H9 (cell line): ENCODE measurements around the gene ILDR2. TPM values are rescaled to one million over a fixed set of nuclear protein-coding genes. Genes with fewer than 3 reads are reported as not detected.

Experiments
- DNase-seq: peaks from one replicate; pipeline ENCODE4 v3.0.0-alpha.2; 2017
- H2AFZ ChIP-seq: one replicate; pipeline ENCODE4 v1.6.1; 2013; ENCODE audit warnings: mild to moderate bottlenecking, low read length, control low read depth, moderate library complexity
- H2AK5ac ChIP-seq: 2 replicates; pipeline ENCODE4 v1.6.1; 2013; ENCODE audit warnings: low read length, control low read depth, mixed read lengths; ENCODE audit not compliant: insufficient read length
- H2BK120ac ChIP-seq: one replicate; pipeline ENCODE4 v1.6.1; 2013; ENCODE audit warnings: low read depth, mild to moderate bottlenecking, low read length, control low read depth, inconsistent platforms; ENCODE audit not compliant: poor library complexity, severe bottlenecking
- H2BK12ac ChIP-seq: 2 replicates; pipeline ENCODE4 v1.6.1; 2013; ENCODE audit warnings: low read length, control low read depth, mixed read lengths, low read depth; ENCODE audit not compliant: insufficient read length
- H2BK15ac ChIP-seq: 2 replicates; pipeline ENCODE4 v1.6.1; 2013; ENCODE audit warnings: low read depth, low read length, control low read depth
- H2BK20ac ChIP-seq: one replicate; pipeline ENCODE4 v1.6.1; 2013; ENCODE audit warnings: low read depth, mild to moderate bottlenecking, low read length, control low read depth, inconsistent platforms; ENCODE audit not compliant: poor library complexity, severe bottlenecking
- H2BK5ac ChIP-seq: 2 replicates; pipeline ENCODE4 v1.6.1; 2013; ENCODE audit warnings: low read length, control low read depth, mixed read lengths; ENCODE audit not compliant: insufficient read length
- H3K14ac ChIP-seq: 2 replicates; pipeline ENCODE4 v1.6.1; 2013; ENCODE audit warnings: low read length, control low read depth; ENCODE audit not compliant: insufficient read depth
- H3K18ac ChIP-seq: 2 replicates; pipeline ENCODE4 v1.6.1; 2013; ENCODE audit warnings: low read depth, mild to moderate bottlenecking, mixed read lengths, low read length, control low read depth; ENCODE audit not compliant: insufficient read length
- H3K23ac ChIP-seq: 2 replicates; pipeline ENCODE4 v1.6.1; 2013; ENCODE audit warnings: low read length, control low read depth, mixed read lengths, low read depth; ENCODE audit not compliant: insufficient read length
- H3K23me2 ChIP-seq: 2 replicates; pipeline ENCODE4 v1.6.1; 2013; ENCODE audit warnings: low read depth, mild to moderate bottlenecking, mixed read lengths, low read length, control low read depth; ENCODE audit not compliant: insufficient read length, poor library complexity, severe bottlenecking
- H3K27ac ChIP-seq: 2 replicates; pipeline ENCODE4 v1.5.1; 2013; ENCODE audit warnings: low read length, control low read depth, mixed read lengths, low read depth; ENCODE audit not compliant: insufficient read length
- H3K27me3 ChIP-seq: 2 replicates; pipeline ENCODE4 v1.6.1; 2013; ENCODE audit warnings: low read length, control low read depth, inconsistent platforms; ENCODE audit not compliant: insufficient read depth
- H3K4ac ChIP-seq: 2 replicates; pipeline ENCODE4 v1.6.1; 2013; ENCODE audit warnings: low read depth, mild to moderate bottlenecking, control low read depth, inconsistent platforms, low read length, moderate library complexity
- H3K4me1 ChIP-seq: 2 replicates; pipeline ENCODE4 v1.6.1; 2013; ENCODE audit warnings: low read length, control low read depth, inconsistent platforms; ENCODE audit not compliant: insufficient read depth
- H3K4me2 ChIP-seq: 2 replicates; pipeline ENCODE4 v1.6.1; 2013; ENCODE audit warnings: low read length, control low read depth, mixed read lengths; ENCODE audit not compliant: insufficient read length, insufficient read depth
- H3K56ac ChIP-seq: 2 replicates; pipeline ENCODE4 v1.6.1; 2013; ENCODE audit warnings: low read depth, mild to moderate bottlenecking, mixed read lengths, low read length, control low read depth; ENCODE audit not compliant: insufficient read length
- H3K79me1 ChIP-seq: 2 replicates; pipeline ENCODE4 v1.6.1; 2013; ENCODE audit warnings: low read depth, mild to moderate bottlenecking, moderate library complexity, low read length, control low read depth, inconsistent platforms; ENCODE audit not compliant: insufficient read depth, poor library complexity, severe bottlenecking
- H3K79me2 ChIP-seq: 2 replicates; pipeline ENCODE4 v1.6.1; 2013; ENCODE audit warnings: low read length, control low read depth, inconsistent platforms; ENCODE audit not compliant: insufficient read depth
- H3K9ac ChIP-seq: 2 replicates; pipeline ENCODE4 v1.6.1; 2013; ENCODE audit warnings: low read length, control low read depth, mixed read lengths; ENCODE audit not compliant: insufficient read length; ENCODE audit errors: extremely low read depth
- H3K9me3 ChIP-seq: one replicate; pipeline ENCODE4 v1.6.1; 2013; ENCODE audit warnings: low read depth, low read length, inconsistent platforms; ENCODE audit not compliant: control insufficient read depth
- H3T11ph ChIP-seq: one replicate; pipeline ENCODE4 v1.6.1; 2013; ENCODE audit warnings: mild to moderate bottlenecking, low read length, control low read depth, inconsistent platforms
- H4K20me1 ChIP-seq: one replicate; pipeline ENCODE4 v1.6.1; 2013; ENCODE audit not compliant: control insufficient read depth, insufficient read length, insufficient read depth
- H4K5ac ChIP-seq: 2 replicates; pipeline ENCODE4 v1.6.1; 2013; ENCODE audit warnings: low read depth, mild to moderate bottlenecking, mixed read lengths, low read length, control low read depth; ENCODE audit not compliant: insufficient read length
- H4K8ac ChIP-seq: replicated peaks from 2 replicates; pipeline ENCODE4 v1.6.1; 2013; ENCODE audit warnings: low read length, control low read depth, mixed read lengths, low read depth; ENCODE audit not compliant: insufficient read length
- H4K91ac ChIP-seq: 2 replicates; pipeline ENCODE4 v1.6.1; 2013; ENCODE audit warnings: low read depth, mild to moderate bottlenecking, moderate library complexity, mixed read lengths, low read length, control low read depth; ENCODE audit not compliant: insufficient read length
- H3K27ac Mint-ChIP-seq, 3 experiments: 2 replicates in 2 of 3; 3 replicates in 1 of 3; pipeline ENCODE4 v1.8.0; 2020 to 2021; ENCODE audit warnings: mixed read lengths in 3 of 3, mild to moderate bottlenecking in 1 of 3, moderate library complexity in 1 of 3
- H3K27me3 Mint-ChIP-seq: 2 replicates; pipeline ENCODE4 v1.8.0; 2021; ENCODE audit warnings: low read depth, mild to moderate bottlenecking, moderate library complexity, mixed read lengths
- H3K36me3 Mint-ChIP-seq, 3 experiments: 2 replicates in 2 of 3; 3 replicates in 1 of 3; pipeline ENCODE4 v1.8.0; 2020 to 2021; ENCODE audit warnings: low read depth in 3 of 3, mixed read lengths in 3 of 3; ENCODE audit not compliant: insufficient read depth in 1 of 3
- H3K4me1 Mint-ChIP-seq, 2 experiments: 2 replicates each; pipeline ENCODE4 v1.8.0; 2020; ENCODE audit warnings: mixed read lengths in 2 of 2
- H3K4me3 Mint-ChIP-seq, 2 experiments: 2 replicates in 1 of 2; 3 replicates in 1 of 2; pipeline ENCODE4 v1.8.0; 2020 to 2021; ENCODE audit warnings: mild to moderate bottlenecking in 2 of 2, mixed read lengths in 2 of 2, moderate library complexity in 1 of 2
- H3K9me3 Mint-ChIP-seq, 2 experiments: 2 replicates in 1 of 2; 3 replicates in 1 of 2; pipeline ENCODE4 v1.8.0; 2020; ENCODE audit warnings: mild to moderate bottlenecking in 2 of 2, mixed read lengths in 2 of 2, moderate library complexity in 1 of 2
- CTCF ChIP-seq: fragments of 200-600 bp; sonication (generic); conservative IDR thresholded peaks from 3 replicates; pipeline ENCODE4 v1.8.0; 2021; ENCODE audit warnings: antibody characterized with exemption, mild to moderate bottlenecking
- WGBS: extraction: QIAGEN DNeasy Blood & Tissue Kit; methylation state at CpG from one replicate; pipeline ENCODE4 v1.1.7; 2013; ENCODE audit warnings: missing lambda C conversion rate, low lambda C conversion rate, mixed read lengths; ENCODE audit not compliant: insufficient read length; ENCODE audit errors: extremely low coverage; 5-methylcytosine and 5-hydroxymethylcytosine counted together
- total RNA-seq: library from RNA; stranded (reverse); gene quantifications from 2 replicates; pipeline ENCODE4 v1.2.1, GENCODE V29; 2021

The ILDR2 gene
- total RNA-seq, 1 experiment from 2014 or later = 1.1 TPM

GRCh38 chr1:166876540-166876838, 98.9 kb downstream of the ILDR2 start:
- Histone ChIP-seq H2BK12ac (no peak overlapping the region), H4K5ac (no peak overlapping the region), H3K23me2 (peaks cover 7% of the 10 kb centered on the region), H3K23ac (no peak overlapping the region), H3T11ph (no peak overlapping the region), H4K20me1 (no peaks in the 10 kb centered on the region), H3K9me3 (no peaks in the 10 kb centered on the region), H2BK120ac (no peak overlapping the region), H4K8ac (no peak overlapping the region), H3K9ac (no peak overlapping the region), H2BK15ac (no peak overlapping the region), H3K14ac (no peak overlapping the region), H3K56ac (no peak overlapping the region), H3K4me1 (peaks cover 2% of the 10 kb centered on the region; the same call in 1 of the 2 replicates), H2AK5ac (no peak overlapping the region), H2BK20ac (no peak overlapping the region), H3K79me1 (peaks cover 3% of the 10 kb centered on the region), H3K4ac (no peak overlapping the region), H3K27ac (no peak overlapping the region), H3K27me3 (no peaks in the 10 kb centered on the region), H3K79me2 (peaks cover 11% of the 10 kb centered on the region; the same call in 1 of the 2 replicates), H3K18ac (no peak overlapping the region), H3K4me2 (peak overlapping the region; percentile 60), H2BK5ac (no peak overlapping the region), H4K91ac (no peak overlapping the region), H2AFZ (no peak overlapping the region)
- DNase-seq = no peak
- Mint-ChIP-seq H3K9me3 (peaks cover 5 to 6% of the 10 kb centered on the region in 2 experiments; a peak in 3 of 5 replicates), H3K27ac (peak overlapping the region in 1 of 3 experiments; percentile 99; a peak in 4 of 7 replicates), H3K27me3 (0 out of 2 replicates have a peak, but pooled peaks cover 1% of the 10 kb centered on the region), H3K4me3 (peak overlapping the region; percentile 97), H3K36me3 (peaks cover 5 to 10% (median 8%) of the 10 kb centered on the region in 3 experiments; a peak in 4 of 7 replicates), H3K4me1 (peaks cover 19 to 27% of the 10 kb centered on the region in 2 experiments)
- peak; percentile 27; the same call in 1 of the 3 replicates for TF ChIP-seq CTCF
- no CpG with 5 or more reads among the region's 7 CpGs for WGBS
